ENCODE measurements around the gene SP140.
"Not testable (repeated sequence)": the region's sequence is repeated elsewhere in the genome, so short reads cannot be mapped to it uniquely, and the experiment has no call there.

The SP140 gene

GRCh38 chr2:230327418-230328154, 102.0 kb downstream of the SP140 start:
- DNase-seq, result peak; percentile 55

GRCh38 chr2:230328155-230328458, 102.6 kb downstream of the SP140 start:
- no peak for DNase-seq

GRCh38 chr2:230329946-230330605, 104.5 kb downstream of the SP140 start:
- no peak for DNase-seq

DNA sequence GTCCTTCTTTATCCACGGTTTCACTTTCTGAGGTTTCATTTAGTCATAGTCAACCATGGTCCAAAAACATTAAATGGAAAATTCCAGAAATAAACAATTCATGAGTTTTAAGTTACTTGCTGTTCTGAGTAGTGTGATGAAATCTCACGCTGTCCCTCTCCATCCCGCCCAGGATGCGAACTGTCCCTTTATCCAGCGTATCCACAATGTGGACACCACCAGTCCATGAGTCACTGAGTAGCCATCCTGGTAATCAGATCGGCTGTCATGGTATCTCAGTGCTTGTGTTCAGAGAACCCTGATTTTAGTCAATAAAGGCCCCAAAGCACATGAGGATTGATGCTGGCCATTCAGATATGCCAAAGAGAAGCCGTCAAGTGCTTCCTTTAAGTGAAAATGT, 105.2 kb downstream of the SP140 start:
- no peak for DNase-seq

DNA sequence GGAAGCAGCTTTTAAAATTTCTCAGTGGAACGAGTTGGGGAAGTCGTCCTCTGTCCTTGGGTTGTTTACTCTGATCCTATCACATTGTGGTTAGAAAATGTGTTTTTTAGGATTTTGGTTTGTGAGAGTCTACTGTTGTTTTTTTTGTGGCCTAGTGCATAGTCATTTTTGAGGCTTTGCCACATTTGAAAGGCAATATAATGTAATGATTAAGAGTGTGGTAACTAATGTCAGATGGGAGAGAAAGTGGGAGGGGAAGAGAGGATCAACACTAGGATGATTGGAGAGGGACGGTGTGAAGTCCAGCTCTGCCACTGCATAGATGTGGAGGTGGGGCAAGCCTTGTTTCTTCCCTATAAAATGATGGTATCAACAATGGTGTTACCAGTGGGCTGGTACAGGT, 109.9 kb downstream of the SP140 start:
- DNase-seq, result no peak

DNA sequence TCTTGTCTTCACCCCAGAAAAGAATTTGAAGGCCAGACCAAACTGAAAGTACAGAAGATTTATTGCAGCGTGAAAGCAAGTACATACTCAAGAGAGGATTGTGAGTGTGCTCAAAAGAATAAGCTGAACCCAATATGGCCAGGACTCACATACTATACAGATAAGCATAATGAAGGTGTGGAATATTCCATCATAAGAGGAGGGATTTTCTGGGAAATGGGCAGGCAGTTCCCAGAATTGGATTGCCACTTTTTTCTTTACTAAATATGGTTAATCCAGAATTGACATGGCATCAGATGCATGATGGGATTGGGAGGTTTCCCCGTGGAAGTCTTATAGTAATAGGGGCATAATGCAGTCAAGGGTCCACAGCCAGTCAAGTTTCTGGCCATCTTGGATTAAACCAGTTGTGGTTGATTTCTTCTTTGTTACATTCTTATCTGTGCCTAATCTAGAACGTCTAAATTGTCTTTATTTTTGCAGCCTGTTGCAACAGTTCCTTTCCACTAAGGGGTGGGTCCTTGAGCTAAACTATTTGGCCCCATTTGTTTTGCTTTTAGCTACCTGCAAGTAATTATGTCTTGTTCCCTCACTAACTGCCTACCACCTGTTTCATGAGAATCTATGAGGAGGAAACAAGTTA, 110.4 kb downstream of the SP140 start:
- no peak for DNase-seq

GRCh38 chr2:230341936-230342528, 116.5 kb downstream of the SP140 start:
- not testable (repeated sequence) for DNase-seq

DNA sequence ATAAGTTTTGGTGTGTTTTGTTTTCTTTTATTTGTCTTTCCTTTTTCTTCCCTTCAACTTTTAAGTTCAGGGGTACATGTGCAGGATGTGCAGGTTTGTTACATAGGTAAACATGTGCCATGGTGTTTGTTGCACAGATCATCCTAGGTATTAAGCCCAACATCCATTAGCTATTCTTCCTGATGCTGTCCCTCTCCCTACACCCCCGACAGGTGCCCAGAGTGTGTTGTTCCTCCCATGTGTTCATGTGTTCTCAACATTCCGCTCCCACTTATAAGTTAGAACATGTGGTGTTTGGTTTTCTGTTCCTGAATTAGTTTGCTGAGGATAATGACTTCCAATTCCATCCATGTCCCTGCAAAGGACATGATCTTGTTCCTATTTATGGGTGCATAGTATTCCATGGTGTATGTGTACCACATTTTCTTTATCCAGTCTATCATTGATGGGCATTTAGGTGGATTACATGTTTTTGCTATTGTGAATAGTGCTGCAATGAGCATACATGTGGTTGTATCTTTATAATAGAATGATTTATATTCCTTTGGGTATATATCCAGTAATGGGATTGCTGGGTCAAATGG, 117.6 kb downstream of the SP140 start:
- not testable (repeated sequence) for DNase-seq

DNA sequence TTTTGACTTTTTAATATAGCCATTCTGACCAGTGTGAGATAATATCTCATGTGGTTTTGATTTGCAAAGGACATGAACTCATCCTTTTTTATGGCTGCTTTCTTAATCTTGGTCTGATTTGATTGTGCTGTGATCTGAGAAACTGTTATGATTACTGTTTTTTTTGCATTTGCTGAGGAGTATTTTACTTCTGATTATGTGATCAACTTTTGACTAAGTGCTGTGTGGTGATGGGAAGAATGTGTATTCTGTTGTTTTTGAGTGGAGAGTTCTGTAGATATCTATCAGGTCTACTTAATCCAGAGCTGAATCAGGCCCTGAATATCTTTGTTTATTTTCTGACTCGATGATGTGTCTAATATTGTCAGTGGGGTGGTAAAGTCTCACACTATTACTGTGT, 118.2 kb downstream of the SP140 start:
- no peak for DNase-seq

- DNase-seq, result no peak
Measured at GRCh38 chr2:230346465-230346864, 120.9 kb downstream of the SP140 start.

DNA sequence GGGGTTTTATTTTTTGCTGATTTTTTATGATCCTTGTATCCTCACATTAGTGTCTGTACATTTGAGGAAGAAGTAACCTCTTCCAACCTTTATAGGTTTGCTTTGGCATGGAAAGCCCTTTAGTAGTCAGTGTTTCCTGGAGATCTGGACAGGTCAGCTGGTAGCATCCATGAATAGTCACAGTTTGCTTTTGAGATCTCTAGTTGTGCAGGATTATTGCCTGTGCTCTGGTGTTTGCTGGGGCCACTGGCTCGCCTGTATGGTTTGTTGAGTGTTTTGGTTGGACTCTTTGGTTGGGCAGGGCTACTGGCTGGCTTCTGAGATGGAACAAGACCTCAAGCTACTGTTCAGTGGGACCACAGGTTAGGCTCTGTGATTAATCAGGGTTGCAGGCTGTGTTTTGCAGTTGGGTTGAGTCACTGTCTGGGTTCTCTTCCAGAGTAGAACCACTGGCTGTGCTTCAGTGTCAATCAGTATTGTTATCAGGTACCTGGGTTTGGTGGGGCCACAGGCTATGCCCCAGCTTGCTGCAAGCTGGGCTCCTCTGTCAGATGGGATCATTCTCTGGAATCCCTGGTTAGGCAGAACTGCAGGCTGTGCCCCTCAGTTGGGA, 121.5 kb downstream of the SP140 start:
- DNase-seq, result no peak

DNA sequence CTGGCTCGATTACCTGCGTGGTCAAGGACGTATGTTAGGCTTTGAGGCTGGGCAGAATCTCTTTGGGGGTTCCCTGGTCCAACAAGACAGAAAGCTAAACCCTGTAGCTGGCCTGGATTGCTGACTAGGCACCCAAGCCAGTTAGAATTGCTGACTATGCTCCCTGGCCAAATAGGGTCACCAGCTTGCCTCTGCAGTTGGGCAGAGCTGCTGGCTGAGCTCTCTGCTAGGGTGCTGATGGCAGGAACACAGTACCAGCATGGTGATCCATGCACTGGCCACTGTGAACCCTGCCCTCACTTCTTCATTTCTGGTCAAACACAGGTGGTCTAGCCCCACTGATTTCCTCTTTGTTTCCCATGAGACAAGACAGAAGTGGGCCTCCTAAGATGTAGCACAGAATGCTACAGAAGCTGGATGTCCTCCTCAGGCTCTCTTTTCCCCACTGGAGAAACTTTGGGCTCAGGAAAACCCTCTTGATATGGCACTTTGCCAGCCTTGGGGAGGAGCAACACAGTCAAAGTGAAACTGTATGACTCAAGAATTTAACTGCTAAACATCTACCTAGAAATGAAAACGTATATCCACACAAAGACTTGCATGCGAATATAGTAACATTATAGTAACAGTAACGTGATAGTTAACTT, 122.2 kb downstream of the SP140 start:
- DNase-seq, result peak; percentile 36

DNA sequence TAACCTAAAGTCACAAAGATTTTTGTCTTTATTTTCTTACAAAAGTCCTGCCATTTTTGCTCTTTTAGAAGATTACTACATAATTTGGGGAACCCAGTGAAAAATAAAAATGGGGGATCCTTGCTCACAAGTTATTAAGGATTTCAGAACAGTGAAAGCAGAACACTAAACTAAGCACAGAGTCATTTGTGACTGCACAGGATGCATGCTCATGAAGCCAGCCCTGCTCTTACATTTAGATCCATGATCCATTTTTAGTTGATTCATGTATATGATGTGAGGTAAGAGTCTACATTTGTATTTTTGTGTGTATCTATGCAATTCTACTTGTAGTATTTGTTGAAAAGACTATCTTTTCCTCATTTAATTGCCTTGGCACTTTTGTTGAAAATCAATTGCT, 123.3 kb downstream of the SP140 start:
- DNase-seq, result no peak

GRCh38 chr2:230356084-230356483, 130.5 kb downstream of the SP140 start:
- DNase-seq, result no peak

DNA sequence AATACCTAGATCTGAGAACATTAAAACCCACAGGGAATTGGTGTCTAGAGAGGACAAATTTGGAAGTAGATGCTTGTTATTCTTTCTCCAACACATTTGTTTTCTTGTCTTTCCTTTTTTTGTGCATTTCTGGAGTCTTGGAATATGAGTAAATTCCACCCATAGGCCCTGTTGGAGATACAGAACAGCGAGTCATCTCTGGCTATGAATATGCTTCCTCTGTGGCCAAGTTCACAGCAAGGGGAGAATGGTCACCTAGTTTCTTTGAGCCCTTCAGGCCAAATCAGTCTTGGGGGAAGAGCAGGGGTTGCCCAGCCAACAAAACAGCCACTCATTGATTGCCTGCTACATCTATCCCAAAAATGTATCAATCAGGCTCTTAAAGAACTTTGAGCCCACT, 132.8 kb downstream of the SP140 start:
- DNase-seq, result no peak

GRCh38 chr2:230360028-230360427, 134.5 kb downstream of the SP140 start:
- DNase-seq, result no peak

DNA sequence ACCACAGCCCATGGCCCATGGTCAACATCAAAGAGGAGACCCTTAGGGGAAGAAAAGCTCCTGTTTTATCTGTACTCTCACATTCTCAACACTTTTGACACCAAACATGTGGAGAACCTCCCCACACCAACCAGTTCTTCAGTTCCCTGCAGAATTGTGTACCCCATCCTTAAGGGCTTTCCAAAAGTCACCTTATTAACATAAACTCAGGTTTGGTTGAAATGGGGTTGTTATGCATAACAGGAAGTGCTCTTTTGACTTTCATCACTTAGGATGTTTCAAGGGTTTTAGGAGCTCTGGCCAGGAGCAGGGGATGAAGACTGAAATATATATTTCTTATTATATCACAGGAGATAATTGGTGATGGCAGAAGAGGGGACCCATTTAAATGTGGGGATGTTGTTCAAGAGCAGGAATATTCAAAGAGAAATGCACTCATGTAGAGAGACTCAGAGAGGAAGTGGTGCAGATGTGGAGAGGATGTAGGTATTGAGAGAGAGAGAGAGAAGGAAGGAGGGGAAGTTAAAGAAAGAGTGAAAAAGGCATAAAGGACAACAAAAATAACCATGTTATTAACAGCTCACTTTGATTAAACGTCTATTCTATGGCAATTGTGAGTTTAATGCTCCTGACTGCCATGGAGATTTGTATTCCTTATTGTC, 136.6 kb downstream of the SP140 start:
- DNase-seq, result no peak

Measured in hematopoietic multipotent progenitor cell treated with erythropoietin and hydrocortisone succinate and interleukin-3 and kit ligand, for 6 days (in vitro differentiated cells).